ENCODE measurements around the gene MCHR1. TPM values are rescaled to one million over a fixed set of nuclear protein-coding genes. Genes with fewer than 3 reads are reported as not detected.
A peak's percentile ranks its signal among the peaks of the same experiment; 100 is the strongest.
"Not testable (repeated sequence)": the region's sequence is repeated elsewhere in the genome, so short reads cannot be mapped to it uniquely, and the experiment has no call there.

Gene MCHR1
- total RNA-seq, 1 experiment from 2014 or later, result 0.14 TPM

DNA sequence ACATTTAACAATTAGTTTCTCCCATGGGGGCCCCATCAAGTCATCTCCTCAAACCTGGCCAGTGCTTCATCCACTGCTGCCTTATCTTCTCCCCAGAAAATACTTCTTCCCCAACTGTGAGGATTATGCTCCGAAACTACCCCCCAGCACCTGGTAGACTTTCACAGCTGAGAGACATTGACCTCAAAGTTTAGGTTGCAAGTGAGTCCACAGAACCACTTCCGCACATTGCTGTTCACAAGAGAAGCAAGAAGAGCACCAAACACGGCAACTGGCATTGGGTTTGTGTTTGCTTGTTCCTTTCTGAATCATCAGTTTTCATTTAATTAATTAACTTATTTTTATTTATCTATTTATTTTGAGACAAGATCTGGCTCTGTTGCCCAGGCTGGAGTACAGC is 6.1 kb downstream of the MCHR1 start:
- no peak for DNase-seq (ENCODE audit: low read depth)

DNA sequence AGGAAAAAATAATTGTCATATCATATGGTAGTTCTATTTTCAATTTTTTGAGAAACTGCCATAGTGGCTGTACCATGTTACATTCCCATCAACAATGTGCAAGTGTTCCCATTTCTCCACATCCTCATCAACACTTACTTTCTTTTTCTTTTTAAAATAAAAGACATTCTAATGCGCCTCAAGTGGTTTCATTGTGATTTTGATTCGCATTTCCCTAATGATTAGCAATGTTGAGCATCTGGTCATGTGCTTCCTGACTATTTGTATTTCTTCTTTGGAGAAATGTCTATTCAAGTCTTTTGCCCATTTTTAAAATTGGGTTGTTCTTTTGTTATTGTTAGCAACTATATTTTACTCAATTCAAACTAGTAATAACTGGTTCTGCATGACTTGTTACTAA is 8.4 kb downstream of the MCHR1 start:
- no peak for DNase-seq (ENCODE audit: low read depth)

- no peak for DNase-seq (ENCODE audit: low read depth)
Measured at GRCh38 chr22:40690370-40690769, 11.1 kb downstream of the MCHR1 start.

- DNase-seq (ENCODE audit: low read depth), result no peak
Measured at GRCh38 chr22:40691532-40691931, 12.2 kb downstream of the MCHR1 start.

DNA sequence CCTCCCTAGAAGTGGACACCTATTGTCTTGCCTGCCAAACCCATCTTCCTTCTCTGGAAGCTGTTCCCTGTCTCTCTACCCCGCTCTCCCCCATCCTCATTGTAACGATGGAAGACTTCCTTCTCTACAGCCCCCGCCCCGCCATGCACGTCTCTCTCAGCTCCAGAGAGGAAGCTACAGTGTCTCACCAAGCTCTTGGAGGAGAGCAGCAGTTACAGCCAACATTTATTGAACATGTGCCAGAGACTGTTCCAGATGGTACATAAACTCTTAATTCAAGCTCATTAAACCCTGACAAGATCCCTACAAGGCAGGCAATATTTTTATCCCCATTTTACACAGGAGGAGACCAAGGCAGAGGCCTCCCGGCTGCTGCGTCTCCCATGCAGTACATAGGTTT is 15.1 kb downstream of the MCHR1 start:
- DNase-seq (ENCODE audit: low read depth), result no peak

GRCh38 chr22:40701274-40701673 is 22.0 kb downstream of the MCHR1 start:
- DNase-seq (ENCODE audit: low read depth), result no peak

DNA sequence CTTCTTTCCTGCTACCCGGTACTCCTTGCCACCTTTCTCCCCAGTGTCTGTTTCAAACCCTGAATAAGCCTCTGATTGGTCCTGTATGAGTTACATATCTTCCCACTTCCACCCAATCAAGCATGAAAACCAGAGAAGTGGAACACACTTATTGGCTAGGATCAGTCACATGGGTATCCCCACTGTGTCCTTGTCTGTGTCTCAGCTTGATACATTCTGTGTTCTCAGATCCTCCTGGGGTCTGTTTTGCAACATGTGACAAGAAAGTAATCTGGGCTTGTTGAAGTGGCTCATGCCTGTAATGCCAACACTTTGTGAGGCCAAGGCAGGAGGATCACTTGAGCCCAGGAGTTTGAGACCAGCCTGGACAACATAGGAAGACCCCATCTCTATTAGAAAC is 23.9 kb downstream of the MCHR1 start:
- DNase-seq (ENCODE audit: low read depth), result no peak

GRCh38 chr22:40703736-40704135 is 24.5 kb downstream of the MCHR1 start:
- DNase-seq (ENCODE audit: low read depth), result no peak

- no peak for DNase-seq (ENCODE audit: low read depth)
Measured at GRCh38 chr22:40705918-40706682, 26.8 kb downstream of the MCHR1 start.

- DNase-seq (ENCODE audit: low read depth), result no peak
Measured at GRCh38 chr22:40707154-40707553, 27.9 kb downstream of the MCHR1 start.

DNA sequence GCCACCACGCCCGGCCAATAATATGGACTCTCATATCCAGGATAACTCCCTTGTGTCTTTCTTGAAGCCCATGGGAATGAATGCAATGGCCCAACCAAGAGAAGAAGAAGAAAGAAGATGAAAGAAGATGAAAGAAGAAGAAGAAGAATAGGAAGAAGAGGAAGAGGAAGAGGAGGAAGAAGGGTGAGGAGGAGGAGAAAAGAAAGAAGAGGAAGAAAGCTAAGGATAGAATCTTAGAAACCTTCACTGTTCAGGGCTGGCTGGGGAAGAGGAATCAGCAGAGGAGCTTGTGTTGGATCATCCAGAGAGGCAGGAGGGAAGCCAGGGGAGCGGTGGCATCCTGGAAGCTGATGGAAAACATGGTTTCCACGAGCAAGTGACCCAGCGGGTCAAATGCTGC is 28.9 kb downstream of the MCHR1 start:
- DNase-seq (ENCODE audit: low read depth), result no peak

GRCh38 chr22:40709752-40710413 is 30.6 kb downstream of the MCHR1 start:
- no peak for DNase-seq (ENCODE audit: low read depth)

DNA sequence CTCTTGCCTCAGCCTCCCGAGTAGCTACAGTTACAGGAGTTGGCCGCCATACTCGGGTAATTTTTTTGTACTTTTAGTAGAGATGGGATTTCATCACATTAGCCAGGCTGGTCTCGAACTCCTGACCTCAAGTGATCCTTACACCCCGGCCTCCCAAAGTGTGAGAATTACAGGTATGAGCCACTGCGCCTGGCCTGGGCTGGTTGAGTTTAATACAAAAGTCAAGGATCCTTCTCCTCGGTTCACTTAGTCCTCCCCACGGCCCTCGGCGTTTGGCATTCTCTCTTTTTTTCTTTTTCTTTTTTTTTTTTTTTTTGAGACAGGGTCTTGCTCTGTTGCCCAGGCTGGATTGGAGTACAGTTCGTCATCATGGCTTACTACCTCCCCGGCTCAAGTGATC is 33.0 kb downstream of the MCHR1 start:
- no peak for DNase-seq (ENCODE audit: low read depth)

DNA sequence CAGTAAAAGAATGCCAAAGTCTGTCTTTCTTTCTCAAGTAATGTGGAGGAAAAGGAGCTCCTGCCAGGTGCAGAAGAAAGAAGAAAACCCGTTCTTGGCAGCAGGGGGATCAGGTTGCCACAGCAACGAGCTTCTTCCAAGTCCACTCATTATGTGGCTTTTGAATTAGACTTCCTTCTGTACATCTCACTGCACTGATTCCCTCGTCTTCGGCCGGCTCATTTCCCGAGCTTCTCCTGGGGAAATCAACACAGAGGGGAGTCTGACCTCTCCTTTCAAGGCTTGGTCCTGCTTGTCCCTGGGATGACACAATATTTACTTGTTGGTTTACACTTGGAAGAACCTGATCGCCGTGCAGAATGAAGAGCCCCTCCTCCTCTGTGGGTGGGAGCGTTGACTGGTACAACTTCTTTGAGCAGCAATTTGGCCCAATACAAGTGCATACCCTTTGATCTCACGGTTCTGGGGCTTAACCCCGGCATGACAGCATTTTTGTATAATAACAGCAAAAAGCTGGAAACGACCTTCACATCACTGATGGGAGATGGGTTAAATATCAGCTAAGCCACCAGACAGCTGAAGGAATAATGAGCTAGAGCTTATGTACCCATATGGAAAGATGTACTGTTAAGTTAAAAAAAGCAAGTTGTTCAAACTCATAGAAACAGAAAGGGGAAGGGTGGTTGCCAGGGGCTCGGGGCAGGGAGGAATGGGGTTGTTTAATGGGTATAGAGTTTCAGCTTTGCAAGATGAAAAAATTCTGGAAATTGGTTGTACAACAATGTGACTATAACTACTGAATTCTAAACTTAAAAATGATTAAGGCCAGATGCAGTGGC is 35.4 kb downstream of the MCHR1 start:
- DNase-seq (ENCODE audit: low read depth), result peak; percentile 70

DNA sequence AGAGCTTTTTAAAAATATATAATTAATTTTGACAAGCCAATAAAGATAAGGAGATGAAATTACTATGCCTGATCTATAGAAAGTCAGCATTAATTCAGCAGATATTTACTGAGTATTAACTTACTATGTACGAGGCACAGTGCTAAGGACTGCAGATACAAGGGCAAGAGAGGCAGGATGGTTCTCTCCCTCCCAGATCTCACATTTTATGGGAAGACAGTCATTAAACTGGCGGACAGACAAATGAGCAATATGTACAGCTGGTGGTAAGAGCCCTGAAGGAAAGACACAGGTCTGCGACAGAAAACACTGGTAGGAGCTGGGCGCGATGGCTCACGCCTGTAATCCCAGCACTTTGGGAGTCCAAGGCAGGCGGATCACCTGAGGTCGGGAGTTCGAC is 36.8 kb downstream of the MCHR1 start:
- no peak for DNase-seq (ENCODE audit: low read depth)

DNA sequence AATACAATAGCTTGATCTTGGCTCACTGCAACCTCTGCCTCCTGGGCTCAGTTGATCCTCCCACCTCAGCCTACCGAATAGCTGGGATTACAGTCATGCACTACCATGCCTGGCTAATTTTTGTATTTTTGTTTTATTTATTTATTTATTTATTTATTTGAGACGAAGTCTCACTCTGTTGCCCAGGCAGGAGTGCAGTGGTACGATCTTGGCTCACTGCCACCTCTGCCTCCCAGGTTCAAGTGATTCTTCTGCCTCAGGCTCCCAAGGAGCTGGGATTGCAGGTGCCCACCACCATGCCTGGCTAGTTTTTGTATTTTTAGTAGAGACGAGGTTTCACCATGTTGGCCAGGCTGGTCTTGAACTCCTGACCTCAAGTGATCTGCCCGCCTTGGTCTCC is 38.4 kb downstream of the MCHR1 start:
- not testable (repeated sequence) for DNase-seq (ENCODE audit: low read depth)

GRCh38 chr22:40718250-40719204 is 39.2 kb downstream of the MCHR1 start:
- no peak for DNase-seq (ENCODE audit: low read depth)

DNA sequence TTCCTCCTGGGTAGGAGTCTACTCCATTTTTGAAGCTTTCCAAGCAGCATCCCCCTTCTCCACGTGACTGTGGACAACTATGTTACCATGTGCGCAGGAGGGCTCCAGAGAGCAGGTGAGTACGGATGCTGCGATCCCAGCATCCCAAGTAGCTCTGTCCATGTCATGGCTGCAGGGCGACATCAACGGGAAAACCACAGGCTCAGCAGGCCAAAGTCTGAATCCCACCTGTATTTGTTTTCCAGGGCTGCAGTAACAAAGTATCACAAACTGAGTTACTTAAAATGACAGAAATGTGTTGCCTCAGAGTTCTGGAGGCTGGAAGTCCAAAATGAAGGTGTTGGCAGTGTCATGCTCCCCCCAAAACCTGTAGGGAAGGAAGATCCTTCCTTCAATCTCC is 40.3 kb downstream of the MCHR1 start:
- DNase-seq (ENCODE audit: low read depth), result no peak

- not testable (repeated sequence) for DNase-seq (ENCODE audit: low read depth)
Measured at GRCh38 chr22:40720156-40720537, 40.9 kb downstream of the MCHR1 start.

DNA sequence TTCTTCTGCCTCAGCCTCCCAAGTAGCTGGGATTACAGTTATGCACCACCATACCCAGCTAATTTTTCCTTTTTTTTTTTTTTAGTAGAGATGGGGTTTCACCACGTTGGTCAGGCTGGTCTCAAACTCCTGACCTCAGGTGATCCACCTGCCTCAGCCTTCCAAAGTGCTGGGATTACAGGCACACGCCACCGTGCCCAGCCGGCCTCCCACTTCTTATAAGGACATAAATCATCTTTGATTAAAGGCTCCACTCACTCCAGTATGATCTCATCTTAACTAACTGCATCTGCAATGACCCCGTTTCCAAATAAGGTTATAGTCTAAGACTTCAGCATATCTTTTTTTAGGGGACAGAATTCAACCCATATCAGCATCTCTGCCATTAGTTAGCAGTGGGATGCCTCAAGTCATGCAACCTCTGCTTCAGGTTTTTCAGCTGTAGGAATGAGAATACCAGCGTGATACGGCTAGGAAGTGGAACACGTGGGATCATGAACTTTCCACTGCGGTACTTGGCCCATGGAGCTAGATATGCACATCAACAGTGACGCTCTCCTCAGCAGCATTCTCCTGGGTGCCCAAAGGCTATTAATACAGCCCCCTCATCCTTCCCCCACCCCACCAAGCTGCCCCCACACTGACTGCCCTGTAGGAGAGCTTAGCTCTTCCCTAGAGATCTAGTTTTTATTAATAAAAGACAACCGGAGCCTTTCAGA is 41.4 kb downstream of the MCHR1 start:
- no peak for DNase-seq (ENCODE audit: low read depth)
